SU-DHL-6 (cell line): ENCODE data around the gene TMEM94.

Experiments
- H2AFZ ChIP-seq: fragments of 200-600 bp; sonication (generic); 2 replicates; pipeline ENCODE4 v1.6.1; 2014; ENCODE audit warnings: low read depth, mild to moderate bottlenecking, moderate library complexity, mixed read lengths, antibody characterized with exemption, low read length; ENCODE audit not compliant: severe bottlenecking
- H3F3A ChIP-seq: fragments of 200-600 bp; shearing (Covaris generic); 2 replicates; pipeline ENCODE4 v1.6.0; 2016; ENCODE audit warnings: antibody characterized with exemption, mild to moderate bottlenecking; ENCODE audit not compliant: insufficient read depth
- H3K27ac ChIP-seq: fragments of 200-600 bp; sonication (generic); 2 replicates; pipeline ENCODE4 v1.5.1; 2016; ENCODE audit warnings: low read depth, mild to moderate bottlenecking, low read length, moderate library complexity, mixed read lengths
- H3K27me3 ChIP-seq: fragments of 200-600 bp; sonication (generic), shearing (Covaris generic); 2 replicates; pipeline ENCODE4 v1.6.0; 2014; ENCODE audit warnings: mild to moderate bottlenecking, low read length
- H3K36me3 ChIP-seq: fragments of 200-600 bp; sonication (generic); 2 replicates; pipeline ENCODE4 v1.6.1; 2014; ENCODE audit warnings: mild to moderate bottlenecking, low read length, mixed read lengths
- H3K4me2 ChIP-seq: fragments of 300-600, 200-600 bp; shearing (Covaris generic), sonication (generic); 2 replicates; pipeline ENCODE4 v1.6.0; 2014; ENCODE audit warnings: low read length, low read depth, mild to moderate bottlenecking; ENCODE audit not compliant: poor library complexity, severe bottlenecking
- H3K4me3 ChIP-seq: fragments of 200-600 bp; sonication (generic); 2 replicates; pipeline ENCODE4 v1.5.1; 2014; ENCODE audit warnings: antibody characterized with exemption, low read length, mild to moderate bottlenecking, mixed read lengths; ENCODE audit not compliant: insufficient read depth, poor library complexity, severe bottlenecking
- H3K79me2 ChIP-seq: fragments of 200-600 bp; sonication (generic); 2 replicates; pipeline ENCODE4 v1.6.1; 2014; ENCODE audit warnings: mild to moderate bottlenecking, low read length, moderate library complexity; ENCODE audit not compliant: insufficient read depth
- H3K9ac ChIP-seq: fragments of 200-600 bp; sonication (generic); 2 replicates; pipeline ENCODE4 v1.7.0; 2014; ENCODE audit warnings: mild to moderate bottlenecking, low read length
- H3K9me2 ChIP-seq: fragments of 200-600 bp; sonication (generic); replicated peaks from 2 replicates; pipeline ENCODE4 v1.6.1; 2014; ENCODE audit warnings: low read length; ENCODE audit not compliant: insufficient read depth
- H3K9me3 ChIP-seq: fragments of 200-600 bp; sonication (generic); 2 replicates; pipeline ENCODE4 v1.6.1; 2014; ENCODE audit warnings: low read length, mixed read lengths; ENCODE audit not compliant: insufficient read depth
- H4K20me1 ChIP-seq: fragments of 200-600 bp; sonication (generic); 2 replicates; pipeline ENCODE4 v1.6.1; 2014; ENCODE audit warnings: low read depth, mild to moderate bottlenecking, antibody characterized with exemption, low read length, moderate library complexity, mixed read lengths
- EZH2phosphoT487 ChIP-seq: fragments of 200-600 bp; sonication (generic), shearing (Covaris generic); conservative IDR thresholded peaks from 2 replicates; pipeline ENCODE4 v1.6.1; 2018; ENCODE audit warnings: mild to moderate bottlenecking, antibody characterized with exemption, low read length, moderate library complexity, mixed read lengths
- TF ChIP-seq, protein P1 (sequence below): fragments of 200-600 bp; sonication (generic); IDR thresholded peaks from one replicate; pipeline ENCODE4 v1.5.1; 2017; ENCODE audit warnings: antibody characterized with exemption, mild to moderate bottlenecking, low read length, moderate library complexity; ENCODE audit not compliant: insufficient read depth, poor library complexity, severe bottlenecking

TMEM94 gene

DNA sequence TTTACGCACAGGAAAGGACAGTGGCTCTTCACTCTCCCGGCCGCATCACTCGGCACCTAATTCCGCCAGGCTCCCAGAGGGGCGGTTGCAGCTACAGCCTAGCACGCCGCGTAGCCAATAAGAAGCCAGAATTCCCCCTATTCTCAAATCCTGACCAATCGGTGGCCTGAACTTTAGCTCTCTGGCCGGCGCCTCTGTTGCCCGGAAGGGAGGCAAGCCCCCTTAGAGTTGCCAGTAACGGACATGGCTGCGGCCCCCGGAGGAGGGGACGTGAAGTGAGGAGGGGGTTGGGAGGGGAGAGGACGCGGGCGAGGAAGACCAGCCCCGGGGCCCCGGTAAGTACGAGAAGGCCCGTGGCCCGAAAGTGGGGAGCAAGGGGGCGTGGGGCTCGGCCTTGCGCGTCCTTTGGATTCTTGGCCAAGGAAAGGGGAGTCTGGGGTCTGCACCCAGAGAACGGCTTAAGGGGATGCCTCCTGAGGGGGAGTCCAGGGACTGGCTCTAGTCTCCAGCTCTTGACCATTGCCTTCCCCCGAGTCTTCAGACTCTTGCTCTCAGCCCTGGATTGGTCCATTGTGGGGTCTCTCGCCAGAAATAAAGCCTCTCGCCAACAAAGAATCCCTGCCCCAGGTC lies at the start of gene TMEM94:
TSS of gene TMEM94 (plus strand) at position 219 of the 630 bp plus-strand sequence. CDS start 15,271 bp downstream, outside the sequence.
- Histone ChIP-seq H4K20me1 (no peaks in the 10 kb centered on the region), H3K79me2 (no peaks in the 10 kb centered on the region), H2AFZ (peak within 1 kb of the TSS; percentile 94), H3K9me2 (no peaks in the 10 kb centered on the region), H3K4me3 (peak within 1 kb of the TSS; percentile 91), H3K27me3 (no peaks in the 10 kb centered on the region), H3K36me3 (no peaks in the 10 kb centered on the region), H3F3A (no peaks in the 10 kb centered on the region), H3K9ac (peak within 1 kb of the TSS; percentile 82), H3K9me3 (no peaks in the 10 kb centered on the region), H3K4me2 (peak within 1 kb of the TSS; percentile 83), H3K27ac (no peak within 1 kb of the TSS)
- TF ChIP-seq EZH2phosphoT487: no peak
- TF ChIP-seq, protein P1, sequence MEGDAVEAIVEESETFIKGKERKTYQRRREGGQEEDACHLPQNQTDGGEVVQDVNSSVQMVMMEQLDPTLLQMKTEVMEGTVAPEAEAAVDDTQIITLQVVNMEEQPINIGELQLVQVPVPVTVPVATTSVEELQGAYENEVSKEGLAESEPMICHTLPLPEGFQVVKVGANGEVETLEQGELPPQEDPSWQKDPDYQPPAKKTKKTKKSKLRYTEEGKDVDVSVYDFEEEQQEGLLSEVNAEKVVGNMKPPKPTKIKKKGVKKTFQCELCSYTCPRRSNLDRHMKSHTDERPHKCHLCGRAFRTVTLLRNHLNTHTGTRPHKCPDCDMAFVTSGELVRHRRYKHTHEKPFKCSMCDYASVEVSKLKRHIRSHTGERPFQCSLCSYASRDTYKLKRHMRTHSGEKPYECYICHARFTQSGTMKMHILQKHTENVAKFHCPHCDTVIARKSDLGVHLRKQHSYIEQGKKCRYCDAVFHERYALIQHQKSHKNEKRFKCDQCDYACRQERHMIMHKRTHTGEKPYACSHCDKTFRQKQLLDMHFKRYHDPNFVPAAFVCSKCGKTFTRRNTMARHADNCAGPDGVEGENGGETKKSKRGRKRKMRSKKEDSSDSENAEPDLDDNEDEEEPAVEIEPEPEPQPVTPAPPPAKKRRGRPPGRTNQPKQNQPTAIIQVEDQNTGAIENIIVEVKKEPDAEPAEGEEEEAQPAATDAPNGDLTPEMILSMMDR: no peak

DNA sequence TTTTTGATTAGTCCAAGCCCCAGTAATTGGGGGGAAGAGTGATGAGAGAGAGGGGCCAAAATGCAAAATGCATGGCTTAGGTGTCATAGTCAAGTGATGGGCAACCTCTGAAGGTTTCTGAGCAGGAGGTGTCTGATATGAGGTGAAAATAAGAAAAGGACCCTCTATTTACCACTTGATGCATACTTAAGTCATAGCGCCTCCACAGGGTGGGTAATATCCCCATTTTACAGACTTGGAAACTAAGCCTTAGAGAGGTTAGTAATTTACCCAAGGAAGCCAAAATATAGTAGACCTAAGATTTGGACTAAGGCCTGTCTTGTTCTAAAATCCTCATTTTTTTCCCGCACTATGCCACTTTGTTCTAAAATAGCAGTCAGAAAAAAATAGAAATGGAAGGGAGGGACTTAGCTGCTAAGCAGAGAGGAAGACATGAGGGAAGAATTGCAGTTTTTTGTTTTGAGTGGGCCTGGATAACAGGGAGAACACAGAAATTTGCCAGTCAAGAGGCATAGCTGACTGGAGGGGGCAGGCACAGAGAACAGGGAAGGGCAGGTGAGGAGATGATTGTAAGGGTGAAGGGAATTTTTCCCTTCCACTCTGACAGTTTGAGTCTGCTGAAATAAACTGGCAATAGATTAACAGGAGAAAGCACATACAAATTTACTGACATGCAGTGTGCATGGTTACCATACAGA lies 48.6 kb upstream of the TMEM94 start:
- H3K79me2 ChIP-seq: peaks cover 26% of the 10 kb centered on the region
- H3K9ac ChIP-seq: no peak overlapping the region
- no peaks in the 10 kb centered on the region for H3K9me2 ChIP-seq
- H3K4me3 ChIP-seq: no peak overlapping the region
- no peak overlapping the region for H3K27ac ChIP-seq
- no peak overlapping the region for H2AFZ ChIP-seq
- H3K36me3 ChIP-seq: no peaks in the 10 kb centered on the region
- no peaks in the 10 kb centered on the region for H3K27me3 ChIP-seq
- H3F3A ChIP-seq: peaks cover 11% of the 10 kb centered on the region
- H3K4me2 ChIP-seq: no peak overlapping the region
- TF ChIP-seq, protein P1: peak; percentile 21
- TF ChIP-seq EZH2phosphoT487: no peak
- H3K9me3 ChIP-seq: no peaks in the 10 kb centered on the region
- no peaks in the 10 kb centered on the region; the same call in 1 of the 2 replicates for H4K20me1 ChIP-seq

DNA sequence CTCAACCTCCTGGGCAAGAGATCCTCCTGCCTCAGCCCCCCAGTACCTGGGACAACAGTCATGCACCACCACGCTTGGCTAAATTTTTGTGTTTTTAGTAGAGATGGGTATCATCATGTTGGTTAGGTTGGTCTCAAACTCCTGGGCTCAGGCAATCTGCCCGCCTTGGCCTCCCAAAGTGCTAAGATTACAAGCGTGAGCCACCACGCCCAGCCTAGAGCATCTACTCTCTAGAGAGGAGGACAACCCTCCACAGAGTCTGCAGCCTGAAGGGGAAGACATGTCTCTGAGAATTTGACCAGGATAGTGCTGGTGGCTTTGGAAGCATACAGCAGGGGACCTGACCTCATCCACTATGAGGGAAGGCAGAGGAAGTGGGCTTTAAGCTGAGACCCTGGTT lies 46.3 kb upstream of the TMEM94 start:
- Histone ChIP-seq H3K79me2 (peaks cover 3% of the 10 kb centered on the region), H4K20me1 (no peaks in the 10 kb centered on the region), H3K9ac (no peak overlapping the region), H3K27ac (no peak overlapping the region), H2AFZ (no peak overlapping the region), H3K9me3 (no peaks in the 10 kb centered on the region), H3F3A (no peaks in the 10 kb centered on the region), H3K4me2 (no peak overlapping the region), H3K9me2 (no peaks in the 10 kb centered on the region), H3K27me3 (no peaks in the 10 kb centered on the region), H3K36me3 (no peaks in the 10 kb centered on the region), H3K4me3 (no peak overlapping the region)
- no peak for TF ChIP-seq EZH2phosphoT487
- TF ChIP-seq, protein P1: no peak
